ENCODE data around the gene ATP5IF1. TPM values are rescaled to one million over a fixed set of nuclear protein-coding genes. Genes with fewer than 3 reads are reported as not detected.

The ATP5IF1 gene
- total and polyA plus RNA-seq, 2 of the 13 experiments (the other 11 are each of a cell fraction or from before 2014, with no cell fraction given) = 97.7 to 131 TPM

- TF ChIP-seq, protein P1, sequence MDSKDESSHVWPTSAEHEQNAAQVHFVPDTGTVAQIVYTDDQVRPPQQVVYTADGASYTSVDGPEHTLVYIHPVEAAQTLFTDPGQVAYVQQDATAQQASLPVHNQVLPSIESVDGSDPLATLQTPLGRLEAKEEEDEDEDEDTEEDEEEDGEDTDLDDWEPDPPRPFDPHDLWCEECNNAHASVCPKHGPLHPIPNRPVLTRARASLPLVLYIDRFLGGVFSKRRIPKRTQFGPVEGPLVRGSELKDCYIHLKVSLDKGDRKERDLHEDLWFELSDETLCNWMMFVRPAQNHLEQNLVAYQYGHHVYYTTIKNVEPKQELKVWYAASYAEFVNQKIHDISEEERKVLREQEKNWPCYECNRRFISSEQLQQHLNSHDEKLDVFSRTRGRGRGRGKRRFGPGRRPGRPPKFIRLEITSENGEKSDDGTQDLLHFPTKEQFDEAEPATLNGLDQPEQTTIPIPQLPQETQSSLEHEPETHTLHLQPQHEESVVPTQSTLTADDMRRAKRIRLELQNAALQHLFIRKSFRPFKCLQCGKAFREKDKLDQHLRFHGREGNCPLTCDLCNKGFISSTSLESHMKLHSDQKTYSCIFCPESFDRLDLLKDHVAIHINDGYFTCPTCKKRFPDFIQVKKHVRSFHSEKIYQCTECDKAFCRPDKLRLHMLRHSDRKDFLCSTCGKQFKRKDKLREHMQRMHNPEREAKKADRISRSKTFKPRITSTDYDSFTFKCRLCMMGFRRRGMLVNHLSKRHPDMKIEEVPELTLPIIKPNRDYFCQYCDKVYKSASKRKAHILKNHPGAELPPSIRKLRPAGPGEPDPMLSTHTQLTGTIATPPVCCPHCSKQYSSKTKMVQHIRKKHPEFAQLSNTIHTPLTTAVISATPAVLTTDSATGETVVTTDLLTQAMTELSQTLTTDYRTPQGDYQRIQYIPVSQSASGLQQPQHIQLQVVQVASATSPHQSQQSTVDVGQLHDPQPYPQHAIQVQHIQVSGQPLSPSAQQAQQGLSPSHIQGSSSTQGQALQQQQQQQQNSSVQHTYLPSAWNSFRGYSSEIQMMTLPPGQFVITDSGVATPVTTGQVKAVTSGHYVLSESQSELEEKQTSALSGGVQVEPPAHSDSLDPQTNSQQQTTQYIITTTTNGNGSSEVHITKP (CRISPR knock-in tag; IDR thresholded peaks at IDR 0.05; ENCODE audit: low read depth) = no peak
- TF ChIP-seq XRCC5 (optimal IDR thresholded peaks at IDR 0.05; ENCODE audit: low read length) (no peak), NCOA5 (CRISPR knock-in tag; IDR thresholded peaks at IDR 0.05) (no peak), MTF1 (CRISPR knock-in tag; IDR thresholded peaks at IDR 0.05) (no peak), ATF5 (CRISPR knock-in tag; IDR thresholded peaks at IDR 0.05; ENCODE audit: low read depth) (no peak), SRSF9 (IDR thresholded peaks at IDR 0.05; ENCODE audit: borderline replicate concordance, insufficient read depth, low read depth, low read length, poor library complexity, severe bottlenecking) (no peak)
- TF ChIP-seq, protein P2, sequence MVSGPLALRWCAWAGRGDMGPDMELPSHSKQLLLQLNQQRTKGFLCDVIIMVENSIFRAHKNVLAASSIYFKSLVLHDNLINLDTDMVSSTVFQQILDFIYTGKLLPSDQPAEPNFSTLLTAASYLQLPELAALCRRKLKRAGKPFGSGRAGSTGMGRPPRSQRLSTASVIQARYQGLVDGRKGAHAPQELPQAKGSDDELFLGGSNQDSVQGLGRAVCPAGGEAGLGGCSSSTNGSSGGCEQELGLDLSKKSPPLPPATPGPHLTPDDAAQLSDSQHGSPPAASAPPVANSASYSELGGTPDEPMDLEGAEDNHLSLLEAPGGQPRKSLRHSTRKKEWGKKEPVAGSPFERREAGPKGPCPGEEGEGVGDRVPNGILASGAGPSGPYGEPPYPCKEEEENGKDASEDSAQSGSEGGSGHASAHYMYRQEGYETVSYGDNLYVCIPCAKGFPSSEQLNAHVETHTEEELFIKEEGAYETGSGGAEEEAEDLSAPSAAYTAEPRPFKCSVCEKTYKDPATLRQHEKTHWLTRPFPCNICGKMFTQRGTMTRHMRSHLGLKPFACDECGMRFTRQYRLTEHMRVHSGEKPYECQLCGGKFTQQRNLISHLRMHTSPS (CRISPR knock-in tag; IDR thresholded peaks at IDR 0.05; ENCODE audit: low read depth) = no peak
- TF ChIP-seq, protein P3, sequence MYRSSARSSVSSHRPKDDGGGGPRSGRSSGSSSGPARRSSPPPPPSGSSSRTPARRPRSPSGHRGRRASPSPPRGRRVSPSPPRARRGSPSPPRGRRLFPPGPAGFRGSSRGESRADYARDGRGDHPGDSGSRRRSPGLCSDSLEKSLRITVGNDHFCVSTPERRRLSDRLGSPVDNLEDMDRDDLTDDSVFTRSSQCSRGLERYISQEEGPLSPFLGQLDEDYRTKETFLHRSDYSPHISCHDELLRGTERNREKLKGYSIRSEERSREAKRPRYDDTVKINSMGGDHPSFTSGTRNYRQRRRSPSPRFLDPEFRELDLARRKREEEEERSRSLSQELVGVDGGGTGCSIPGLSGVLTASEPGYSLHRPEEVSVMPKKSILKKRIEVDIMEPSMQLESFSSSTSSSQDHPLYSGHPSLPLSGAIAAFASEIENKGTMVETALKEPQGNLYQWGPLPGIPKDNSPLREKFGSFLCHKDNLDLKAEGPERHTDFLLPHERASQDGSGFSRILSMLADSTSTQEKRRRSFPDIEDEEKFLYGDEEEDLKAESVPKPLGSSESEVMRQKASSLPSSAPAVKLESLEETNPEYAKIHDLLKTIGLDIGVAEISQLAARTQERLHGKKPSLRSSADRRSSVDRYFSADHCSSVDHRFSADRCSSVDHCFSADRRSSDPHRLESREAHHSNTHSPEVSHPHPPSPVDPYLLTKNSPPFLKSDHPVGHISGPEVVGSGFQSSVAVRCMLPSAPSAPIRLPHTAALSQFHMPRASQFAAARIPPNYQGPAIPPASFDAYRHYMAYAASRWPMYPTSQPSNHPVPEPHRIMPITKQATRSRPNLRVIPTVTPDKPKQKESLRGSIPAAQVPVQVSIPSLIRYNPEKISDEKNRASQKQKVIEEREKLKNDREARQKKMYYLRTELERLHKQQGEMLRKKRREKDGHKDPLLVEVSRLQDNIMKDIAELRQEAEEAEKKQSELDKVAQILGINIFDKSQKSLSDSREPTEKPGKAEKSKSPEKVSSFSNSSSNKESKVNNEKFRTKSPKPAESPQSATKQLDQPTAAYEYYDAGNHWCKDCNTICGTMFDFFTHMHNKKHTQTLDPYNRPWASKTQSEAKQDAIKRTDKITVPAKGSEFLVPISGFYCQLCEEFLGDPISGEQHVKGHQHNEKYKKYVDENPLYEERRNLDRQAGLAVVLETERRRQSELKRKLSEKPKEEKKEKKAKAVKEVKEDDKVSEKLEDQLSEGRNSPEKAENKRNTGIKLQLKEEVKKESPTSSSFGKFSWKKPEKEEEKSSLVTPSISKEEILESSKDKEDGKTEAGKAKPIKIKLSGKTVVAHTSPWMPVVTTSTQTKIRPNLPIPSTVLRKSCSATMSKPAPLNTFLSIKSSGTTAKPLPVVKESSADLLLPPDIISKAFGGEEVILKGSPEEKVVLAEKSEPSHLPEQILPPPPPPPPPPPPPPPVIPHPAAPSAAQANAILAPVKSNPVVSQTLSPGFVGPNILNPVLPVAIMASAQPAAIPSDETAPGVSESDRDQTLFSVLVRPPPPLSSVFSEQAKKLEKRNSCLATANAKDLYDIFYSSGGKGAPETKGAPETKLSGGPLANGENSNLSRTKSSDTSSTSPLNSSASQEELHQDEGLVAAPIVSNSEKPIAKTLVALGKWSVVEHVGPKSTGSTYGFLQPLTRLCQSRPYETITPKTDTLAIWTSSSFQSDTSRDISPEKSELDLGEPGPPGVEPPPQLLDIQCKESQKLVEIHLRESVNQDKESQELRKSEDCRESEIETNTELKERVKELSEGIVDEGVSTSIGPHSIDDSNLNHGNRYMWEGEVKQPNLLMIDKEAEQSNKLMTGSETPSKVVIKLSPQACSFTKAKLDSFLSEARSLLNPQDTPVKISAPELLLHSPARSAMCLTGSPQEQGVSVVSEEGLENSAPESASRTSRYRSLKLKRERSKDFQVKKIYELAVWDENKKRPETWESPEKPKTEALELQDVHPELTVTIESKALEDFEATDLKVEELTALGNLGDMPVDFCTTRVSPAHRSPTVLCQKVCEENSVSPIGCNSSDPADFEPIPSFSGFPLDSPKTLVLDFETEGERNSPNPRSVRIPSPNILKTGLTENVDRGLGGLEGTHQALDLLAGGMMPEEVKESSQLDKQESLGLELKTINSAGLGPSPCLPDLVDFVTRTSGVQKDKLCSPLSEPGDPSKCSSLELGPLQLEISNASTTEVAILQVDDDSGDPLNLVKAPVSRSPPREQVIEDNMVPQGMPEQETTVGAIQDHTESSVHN (CRISPR knock-in tag; IDR thresholded peaks at IDR 0.05) = no peak
Observed at GRCh38 chr1:28259252-28259933, 23.5 kb downstream of the ATP5IF1 start, which contains the start of gene SESN2 (continued).

Data from HepG2 (cell line).